NCI-H2227 treated with DMSO at 0.1 percent for 48 hours (cell line): ENCODE data around the gene CDX2.
"Not testable (repeated sequence)": the region's sequence is repeated elsewhere in the genome, so short reads cannot be mapped to it uniquely, and the experiment has no call there.

Experiments
- DNase-seq: peaks from one replicate; lab custom pipeline; 2025; lab: John Stamatoyannopoulos, UW

The CDX2 gene

GRCh38 chr13:27964741-27965323, 4.3 kb downstream of the CDX2 start:
- no peak for DNase-seq

- not testable (repeated sequence) for DNase-seq
Observed at GRCh38 chr13:27964206-27964605, 4.9 kb downstream of the CDX2 start.

- DNase-seq, result no peak
Observed at GRCh38 chr13:27963491-27963890, 5.6 kb downstream of the CDX2 start.

- no peak for DNase-seq
Observed at GRCh38 chr13:27962982-27963381, 6.1 kb downstream of the CDX2 start.

- no peak for DNase-seq
Observed at GRCh38 chr13:27962128-27962841, 6.8 kb downstream of the CDX2 start.

GRCh38 chr13:27961227-27962085, 7.7 kb downstream of the CDX2 start:
- no peak for DNase-seq

GRCh38 chr13:27960362-27961226, 8.5 kb downstream of the CDX2 start:
- no peak for DNase-seq

GRCh38 chr13:27959976-27960361, 9.1 kb downstream of the CDX2 start:
- DNase-seq, result no peak

GRCh38 chr13:27956576-27957300, 12.4 kb downstream of the CDX2 start:
- no peak for DNase-seq

GRCh38 chr13:27955014-27955591, 14.0 kb downstream of the CDX2 start:
- no peak for DNase-seq

GRCh38 chr13:27954406-27954851, 14.7 kb downstream of the CDX2 start:
- no peak for DNase-seq

- DNase-seq, result peak; percentile 3
Observed at GRCh38 chr13:27953676-27954405, 15.3 kb downstream of the CDX2 start.

GRCh38 chr13:27952876-27953675, 16.0 kb downstream of the CDX2 start:
- no peak for DNase-seq

- DNase-seq, result no peak
Observed at GRCh38 chr13:27942972-27943371, 26.1 kb downstream of the CDX2 start.

- DNase-seq, result no peak
Observed at GRCh38 chr13:27933580-27934328, 35.4 kb downstream of the CDX2 start.

- no peak for DNase-seq
Observed at GRCh38 chr13:27933118-27933517, 36.0 kb downstream of the CDX2 start.

GRCh38 chr13:27929868-27930267, 39.2 kb downstream of the CDX2 start:
- DNase-seq, result no peak
